Esophagus muscularis mucosa (tissue), 4 donors: Measurements from ENCODE around the gene BRAT1. TPM values are rescaled to one million over a fixed set of nuclear protein-coding genes. Genes with fewer than 3 reads are reported as not detected.
"Not testable (repeated sequence)": the region's sequence is repeated elsewhere in the genome, so short reads cannot be mapped to it uniquely, and the experiment has no call there.

Experiments used
- DNase-seq: peaks from one replicate; pipeline ENCODE4 v3.0.0-alpha.2; 2017; ENCODE audit errors: extremely low spot score
- H3K27ac ChIP-seq, 4 donors: fragments of 200-600 bp; sonication (generic); replicated peaks in 1 of 4; 1 replicate in 3 of 4; 2 replicates in 1 of 4; pipeline ENCODE4 v1.5.1; 2016 to 2019; ENCODE audit warnings: mild to moderate bottlenecking in 1 of 4
- H3K27me3 ChIP-seq, 4 donors: fragments of 200-600 bp; sonication (generic); one replicate each; pipeline versions ENCODE4 v1.5.1 to v1.6.0; 2016 to 2019
- H3K36me3 ChIP-seq, 4 donors: fragments of 200-600 bp; sonication (generic); one replicate each; pipeline ENCODE4 v1.5.1; 2016 to 2019
- H3K4me1 ChIP-seq, 4 donors: fragments of 200-600 bp; sonication (generic); one replicate each; pipeline ENCODE4 v1.5.1; 2016 to 2019
- H3K4me3 ChIP-seq, 4 donors: fragments of 200-600 bp; sonication (generic); 1 replicate in 2 of 4; 2 replicates in 2 of 4; pipeline ENCODE4 v1.5.1; 2016 to 2019; ENCODE audit warnings: mild to moderate bottlenecking in 4 of 4, moderate library complexity in 1 of 4
- H3K9me3 ChIP-seq, 4 donors: fragments of 200-600 bp; sonication (generic); 1 replicate in 3 of 4; 2 replicates in 1 of 4; pipeline ENCODE4 v1.5.1; 2016 to 2019
- CTCF ChIP-seq, 3 experiments: fragments of 200-600 bp in 2 of 3; fragments of 450-650 bp in 1 of 3; sonication (generic) in 2 of 3; IDR thresholded peaks; one replicate each; pipeline ENCODE4 v1.5.1; 2017 to 2019; ENCODE audit warnings: antibody characterized with exemption in 3 of 3, mild to moderate bottlenecking in 2 of 3, moderate library complexity in 1 of 3
- EP300 ChIP-seq: sonication (generic); formaldehyde crosslinking; IDR thresholded peaks from one replicate; pipeline ENCODE4 v1.6.1; 2017; ENCODE audit warnings: antibody characterized with exemption
- POLR2A ChIP-seq: fragments of 450-650 bp; IDR thresholded peaks from one replicate; pipeline ENCODE4 v1.6.1; 2017; ENCODE audit warnings: antibody characterized with exemption, moderate library complexity, mild to moderate bottlenecking, low read depth
- POLR2AphosphoS5 ChIP-seq, 2 donors: sonication (generic); formaldehyde crosslinking; IDR thresholded peaks; one replicate each; pipeline ENCODE4 v1.6.1; 2017; ENCODE audit warnings: antibody characterized with exemption in 2 of 2
- WGBS: methylation state at CpG from one replicate; pipeline ENCODE4 v1.1.5; 2018; 5-methylcytosine and 5-hydroxymethylcytosine counted together
- intact Hi-C: fragments of 100-400 bp; cut with DNase I; formaldehyde crosslinking; loops from one replicate; pipeline ENCODE4 v1.15.1; 2023
- total RNA-seq, 4 donors: library from RNA; depleted of rRNA; stranded (reverse); fragments of >200 nt; gene quantifications; one replicate each; pipeline versions ENCODE4 v1.1.0 to v1.2.1, GENCODE V29; 2016

The BRAT1 gene
- total RNA-seq, 4 donors from 2014 or later = 22.0 to 43.8 (median 32.7) TPM

- H3K27ac ChIP-seq, DNase-seq, intact Hi-C loops, H3K9me3 ChIP-seq, H3K4me3 ChIP-seq: not testable (repeated sequence)
- H3K27me3 ChIP-seq = peaks cover 0 to 32% (median 0%) of the 10 kb centered on the region in 4 donors
- H3K36me3 ChIP-seq = peaks cover 9 to 14% (median 10%) of the 10 kb centered on the region in 4 donors
- 83% methylated on average over 5 of the region's 8 CpGs for WGBS
- H3K4me1 ChIP-seq = peaks cover 26 to 35% (median 31%) of the 10 kb centered on the region in 4 donors
Observed at GRCh38 chr7:2533566-2533965, 21.8 kb downstream of the BRAT1 start.

GRCh38 chr7:2532816-2533215 is 22.5 kb downstream of the BRAT1 start:
- peaks cover 0 to 37% (median 0%) of the 10 kb centered on the region in 4 donors for H3K27me3 ChIP-seq
- H3K4me3 ChIP-seq, H3K36me3 ChIP-seq, H3K27ac ChIP-seq, DNase-seq, intact Hi-C loops, H3K9me3 ChIP-seq: not testable (repeated sequence)
- WGBS = no CpG with 5 or more reads among the region's 8 CpGs
- peaks cover 32 to 42% (median 38%) of the 10 kb centered on the region in 4 donors for H3K4me1 ChIP-seq

- Histone ChIP-seq H3K27me3 (peaks cover 0 to 42% (median 0%) of the 10 kb centered on the region in 4 donors), H3K4me1 (peaks cover 32 to 47% (median 43%) of the 10 kb centered on the region in 4 donors)
- H3K4me3 ChIP-seq, intact Hi-C loops, H3K27ac ChIP-seq, H3K36me3 ChIP-seq, DNase-seq, H3K9me3 ChIP-seq: not testable (repeated sequence)
- WGBS = no CpG with 5 or more reads among the region's 15 CpGs
Observed at GRCh38 chr7:2532199-2532772, 23.0 kb downstream of the BRAT1 start.

GRCh38 chr7:2531796-2532110 is 23.6 kb downstream of the BRAT1 start:
- DNase-seq, intact Hi-C loops, H3K9me3 ChIP-seq, H3K4me3 ChIP-seq, H3K27ac ChIP-seq: not testable (repeated sequence)
- 52% methylated on average over 10 of the region's 17 CpGs for WGBS
- peaks cover 0 to 48% (median 0%) of the 10 kb centered on the region in 4 donors for H3K27me3 ChIP-seq
- H3K4me1 ChIP-seq = peaks cover 32 to 53% (median 48%) of the 10 kb centered on the region in 4 donors
- peaks cover 0 to 15% (median 5%) of the 10 kb centered on the region in 4 donors for H3K36me3 ChIP-seq

GRCh38 chr7:2530994-2531795 is 24.1 kb downstream of the BRAT1 start:
- peaks cover 0 to 20% (median 10%) of the 10 kb centered on the region in 4 donors for H3K36me3 ChIP-seq
- H3K4me3 ChIP-seq, intact Hi-C loops, DNase-seq, H3K9me3 ChIP-seq: not testable (repeated sequence)
- H3K27ac ChIP-seq = peak overlapping the region; percentile 59 to 75 (median 70)
- peaks cover 32 to 58% (median 53%) of the 10 kb centered on the region in 4 donors for H3K4me1 ChIP-seq
- peaks cover 0 to 53% (median under 1%) of the 10 kb centered on the region in 4 donors for H3K27me3 ChIP-seq
- 62% methylated on average over 28 of the region's 43 CpGs for WGBS

GRCh38 chr7:2530071-2530987 is 25.0 kb downstream of the BRAT1 start:
- Histone ChIP-seq H3K9me3 (no peaks in the 10 kb centered on the region), H3K4me1 (peaks cover 33 to 66% (median 59%) of the 10 kb centered on the region in 4 donors), H3K36me3 (peaks cover 0 to 29% (median 16%) of the 10 kb centered on the region in 4 donors), H3K4me3 (no peak overlapping the region), H3K27me3 (peaks cover 0 to 62% (median 3%) of the 10 kb centered on the region in 4 donors), H3K27ac (peak overlapping the region; percentile 59 to 75 (median 70))
- WGBS = 82% methylated on average over 13 of the region's 16 CpGs
- TF ChIP-seq CTCF (IDR thresholded peaks at IDR 0.05) = no peak
- no peak for TF ChIP-seq POLR2A
- no peak for TF ChIP-seq EP300
- TF ChIP-seq POLR2AphosphoS5 (IDR thresholded peaks at IDR 0.05) = no peak
- DNase-seq = no peak
- intact Hi-C loops = no loop called here
